Fibroblast of mammary gland (primary cell): Measurements from ENCODE around the gene S1PR3.

Source experiments
- DNase-seq: peaks from one replicate; pipeline ENCODE4 v3.0.0-alpha.2; 2010; ENCODE audit warnings: low read depth
- H3K4me3 ChIP-seq: 2 replicates; pipeline ENCODE4 v1.5.1; 2011; ENCODE audit warnings: low read depth, mild to moderate bottlenecking, low read length, moderate library complexity; ENCODE audit not compliant: control insufficient read depth
- CTCF ChIP-seq: conservative IDR thresholded peaks from 2 replicates; pipeline ENCODE4 v1.5.1; 2011; ENCODE audit warnings: low read depth, low read length, inconsistent platforms; ENCODE audit not compliant: control insufficient read depth, insufficient read depth

The S1PR3 gene

GRCh38 chr9:89006996-89007967 lies 16.0 kb downstream of the S1PR3 start:
- H3K4me3 ChIP-seq: no peak overlapping the region
- DNase-seq: no peak
- TF ChIP-seq CTCF: no peak

GRCh38 chr9:89008055-89008743 lies 16.9 kb downstream of the S1PR3 start:
- H3K4me3 ChIP-seq: no peak overlapping the region
- no peak for DNase-seq
- no peak for TF ChIP-seq CTCF

GRCh38 chr9:89008744-89009545 lies 17.7 kb downstream of the S1PR3 start:
- peak; percentile 26 for TF ChIP-seq CTCF
- no peak for DNase-seq
- H3K4me3 ChIP-seq: no peak overlapping the region

GRCh38 chr9:89009546-89009840 lies 18.2 kb downstream of the S1PR3 start:
- no peak for TF ChIP-seq CTCF
- no peak for DNase-seq
- no peak overlapping the region for H3K4me3 ChIP-seq

GRCh38 chr9:89010056-89010455 lies 18.8 kb downstream of the S1PR3 start:
- no peak for DNase-seq
- TF ChIP-seq CTCF: no peak
- H3K4me3 ChIP-seq: no peak overlapping the region

- no peak for DNase-seq
- no peak overlapping the region for H3K4me3 ChIP-seq
- TF ChIP-seq CTCF: no peak
These were observed 19.4 kb downstream of the S1PR3 start for GRCh38 chr9:89010526-89011111.
